ENCODE data around the gene PDE4D.

DNA sequence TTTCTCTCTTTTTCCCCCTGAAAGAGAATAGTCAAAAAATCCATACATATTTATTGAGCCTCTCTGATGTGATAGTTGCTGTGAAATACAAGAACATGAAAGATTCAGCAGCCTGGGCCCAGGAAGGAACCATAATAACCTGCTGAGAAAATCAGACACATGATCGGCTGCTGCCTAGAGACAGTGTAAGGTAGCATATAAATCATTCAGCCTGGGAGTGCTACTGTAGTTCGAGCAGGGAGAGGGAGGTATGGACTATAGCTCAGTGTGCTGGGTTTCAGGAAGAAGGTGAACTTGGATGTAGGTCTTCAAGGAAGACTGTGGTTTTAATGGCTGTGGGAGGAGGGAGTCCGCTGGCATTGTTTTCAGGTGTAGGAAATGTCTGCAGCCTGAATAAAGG is 841.6 kb downstream of the PDE4D start:
- TF ChIP-seq, protein P1, sequence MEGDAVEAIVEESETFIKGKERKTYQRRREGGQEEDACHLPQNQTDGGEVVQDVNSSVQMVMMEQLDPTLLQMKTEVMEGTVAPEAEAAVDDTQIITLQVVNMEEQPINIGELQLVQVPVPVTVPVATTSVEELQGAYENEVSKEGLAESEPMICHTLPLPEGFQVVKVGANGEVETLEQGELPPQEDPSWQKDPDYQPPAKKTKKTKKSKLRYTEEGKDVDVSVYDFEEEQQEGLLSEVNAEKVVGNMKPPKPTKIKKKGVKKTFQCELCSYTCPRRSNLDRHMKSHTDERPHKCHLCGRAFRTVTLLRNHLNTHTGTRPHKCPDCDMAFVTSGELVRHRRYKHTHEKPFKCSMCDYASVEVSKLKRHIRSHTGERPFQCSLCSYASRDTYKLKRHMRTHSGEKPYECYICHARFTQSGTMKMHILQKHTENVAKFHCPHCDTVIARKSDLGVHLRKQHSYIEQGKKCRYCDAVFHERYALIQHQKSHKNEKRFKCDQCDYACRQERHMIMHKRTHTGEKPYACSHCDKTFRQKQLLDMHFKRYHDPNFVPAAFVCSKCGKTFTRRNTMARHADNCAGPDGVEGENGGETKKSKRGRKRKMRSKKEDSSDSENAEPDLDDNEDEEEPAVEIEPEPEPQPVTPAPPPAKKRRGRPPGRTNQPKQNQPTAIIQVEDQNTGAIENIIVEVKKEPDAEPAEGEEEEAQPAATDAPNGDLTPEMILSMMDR (IDR thresholded peaks at IDR 0.05; ENCODE audit: insufficient read depth, low read depth, low read length) = no peak
- TF ChIP-seq EZH2 (IDR thresholded peaks at IDR 0.05; ENCODE audit: insufficient read depth, low read length) = no peak

Measured in astrocyte (in vitro differentiated cells and primary cell).